Gastrocnemius medialis (tissue), 4 donors: Measurements from ENCODE around the gene GALNT11.

Experiments
- CTCF ChIP-seq, 5 experiments: fragments of 450-650 bp in 3 of 5; fragments of 200-600 bp in 2 of 5; sonication (generic) in 2 of 5; IDR thresholded peaks in 4 of 5; conservative IDR thresholded peaks in 1 of 5; 1 replicate in 4 of 5; 2 replicates in 1 of 5; pipeline ENCODE4 v1.5.1; 2016 to 2019; ENCODE audit warnings: antibody characterized with exemption in 5 of 5, mild to moderate bottlenecking in 3 of 5, moderate library complexity in 3 of 5
- POLR2A ChIP-seq, 2 donors: fragments of 450-650 bp; IDR thresholded peaks; one replicate each; pipeline ENCODE4 v1.6.1; 2017; ENCODE audit warnings: antibody characterized with exemption in 2 of 2, mild to moderate bottlenecking in 2 of 2, moderate library complexity in 2 of 2

GRCh38 chr7:152025077-152025936, at the start of gene GALNT11:
- TF ChIP-seq CTCF (IDR thresholded peaks at IDR 0.05 in 4 of 5, conservative IDR thresholded peaks at IDR 0.05 in 1 of 5) (peak; percentile 19 to 56 (median 49)), POLR2A (IDR thresholded peaks at IDR 0.05) (peak; percentile 88 to 89)
